Activated B cell treated with CpG ODN at 0.5 μM for 24 hours (primary cell): Measurements from ENCODE around the gene OAS1. TPM values are rescaled to one million over a fixed set of nuclear protein-coding genes. Genes with fewer than 3 reads are reported as not detected.

Experiments
- ATAC-seq: fragments of 200-7000 bp; cut with Tn5 transposase; one replicate; pipeline ENCODE4 v1.10.0; 2021; ENCODE audit warnings: low read depth, mild to moderate bottlenecking, moderate library complexity
- CTCF ChIA-PET: fragments of 350-600 bp; sonication (Branson Sonifier 250); formaldehyde crosslinking; loops from one replicate; lab custom pipeline; 2021; ENCODE audit warnings: antibody characterized with exemption; lab: Charles Lee
- POLR2A ChIA-PET: fragments of 350-600 bp; sonication (Branson Sonifier 250); formaldehyde crosslinking; loops from one replicate; lab custom pipeline; 2021; ENCODE audit warnings: antibody characterized with exemption; lab: Charles Lee
- DNase-seq: peaks from one replicate; pipeline ENCODE4 v3.0.0; 2022
- H3K27ac Mint-ChIP-seq: one replicate; pipeline ENCODE4 v1.8.0; 2020; ENCODE audit warnings: mixed read lengths
- H3K27me3 Mint-ChIP-seq: one replicate; pipeline ENCODE4 v1.8.0; 2021; ENCODE audit warnings: mixed read lengths
- H3K36me3 Mint-ChIP-seq: one replicate; pipeline ENCODE4 v1.8.0; 2021; ENCODE audit warnings: low read depth, mixed read lengths
- H3K4me1 Mint-ChIP-seq: one replicate; pipeline ENCODE4 v1.8.0; 2021; ENCODE audit warnings: mixed read lengths
- H3K4me3 Mint-ChIP-seq: one replicate; pipeline ENCODE4 v1.8.0; 2020; ENCODE audit warnings: mild to moderate bottlenecking, mixed read lengths
- H3K9me3 Mint-ChIP-seq: one replicate; pipeline ENCODE4 v1.8.0; 2020; ENCODE audit warnings: mixed read lengths
- intact Hi-C: fragments of 100-400 bp; cut with micrococcal nuclease; formaldehyde crosslinking; loops from one replicate; pipeline ENCODE4 v1.15.1; 2024
- total RNA-seq: library from RNA; stranded (reverse); gene quantifications from 2 replicates; pipeline ENCODE4 v1.2.3, GENCODE V29; 2022
- TF ChIP-seq, protein P1 (sequence below): fragments of 200-600 bp; IDR thresholded peaks from one replicate; pipeline ENCODE4 v1.8.0; 2022; ENCODE audit warnings: antibody characterized with exemption, mild to moderate bottlenecking

Gene OAS1
- total RNA-seq, 1 donor from 2014 or later: 30.6 TPM

DNA sequence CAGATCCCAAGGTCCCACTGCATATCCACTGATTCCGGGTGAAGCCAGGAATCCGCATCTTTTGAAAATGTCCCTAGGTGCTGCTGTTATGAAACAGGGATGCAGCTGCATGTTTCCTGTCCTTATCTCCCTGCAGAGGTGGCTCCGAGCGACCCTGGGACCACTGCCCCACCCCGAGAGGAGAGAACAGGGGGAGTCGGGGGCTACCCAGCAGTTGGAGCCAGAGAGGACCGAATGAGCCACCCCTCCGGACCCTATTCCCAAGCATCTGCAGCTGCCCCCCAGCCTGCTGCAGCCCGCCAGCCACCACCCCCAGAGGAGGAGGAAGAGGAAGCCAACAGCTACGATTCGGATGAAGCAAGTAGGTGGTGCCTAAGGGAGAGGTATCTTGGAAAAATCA, 30.3 kb upstream of the OAS1 start:
- POLR2A ChIA-PET: no interaction called here
- ATAC-seq (no peak), DNase-seq (no peak)
- Mint-ChIP-seq H3K27ac (no peak overlapping the region), H3K4me1 (no peaks in the 10 kb centered on the region), H3K9me3 (no peaks in the 10 kb centered on the region), H3K4me3 (no peak overlapping the region), H3K36me3 (no peaks in the 10 kb centered on the region), H3K27me3 (peaks cover 35% of the 10 kb centered on the region)
- CTCF ChIA-PET: no interaction called here
- intact Hi-C loops: no loop called here
- TF ChIP-seq, protein P1, sequence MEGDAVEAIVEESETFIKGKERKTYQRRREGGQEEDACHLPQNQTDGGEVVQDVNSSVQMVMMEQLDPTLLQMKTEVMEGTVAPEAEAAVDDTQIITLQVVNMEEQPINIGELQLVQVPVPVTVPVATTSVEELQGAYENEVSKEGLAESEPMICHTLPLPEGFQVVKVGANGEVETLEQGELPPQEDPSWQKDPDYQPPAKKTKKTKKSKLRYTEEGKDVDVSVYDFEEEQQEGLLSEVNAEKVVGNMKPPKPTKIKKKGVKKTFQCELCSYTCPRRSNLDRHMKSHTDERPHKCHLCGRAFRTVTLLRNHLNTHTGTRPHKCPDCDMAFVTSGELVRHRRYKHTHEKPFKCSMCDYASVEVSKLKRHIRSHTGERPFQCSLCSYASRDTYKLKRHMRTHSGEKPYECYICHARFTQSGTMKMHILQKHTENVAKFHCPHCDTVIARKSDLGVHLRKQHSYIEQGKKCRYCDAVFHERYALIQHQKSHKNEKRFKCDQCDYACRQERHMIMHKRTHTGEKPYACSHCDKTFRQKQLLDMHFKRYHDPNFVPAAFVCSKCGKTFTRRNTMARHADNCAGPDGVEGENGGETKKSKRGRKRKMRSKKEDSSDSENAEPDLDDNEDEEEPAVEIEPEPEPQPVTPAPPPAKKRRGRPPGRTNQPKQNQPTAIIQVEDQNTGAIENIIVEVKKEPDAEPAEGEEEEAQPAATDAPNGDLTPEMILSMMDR: no peak

DNA sequence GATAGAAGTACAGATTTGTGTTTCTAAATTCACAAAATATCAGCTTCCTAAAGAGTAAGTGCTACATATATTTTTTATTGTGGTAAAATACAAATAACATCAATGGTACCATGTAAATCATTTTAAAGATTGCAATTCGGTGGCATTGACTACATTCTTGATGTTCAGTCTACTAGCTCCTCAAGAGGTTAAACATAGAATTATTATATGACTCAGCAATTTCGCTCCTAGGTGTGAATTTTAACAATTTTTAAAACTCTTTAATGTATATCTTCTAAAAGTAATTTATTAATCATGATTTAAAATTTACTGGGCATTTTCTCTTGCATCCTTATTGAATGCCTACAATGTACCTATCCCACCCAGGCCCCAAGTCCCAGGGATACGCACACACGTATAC, 29.8 kb upstream of the OAS1 start:
- Mint-ChIP-seq H3K27ac (no peak overlapping the region), H3K4me3 (no peak overlapping the region), H3K4me1 (no peaks in the 10 kb centered on the region), H3K9me3 (no peaks in the 10 kb centered on the region), H3K27me3 (peaks cover 35% of the 10 kb centered on the region), H3K36me3 (no peaks in the 10 kb centered on the region)
- ATAC-seq (no peak), DNase-seq (no peak)
- POLR2A ChIA-PET: no interaction called here
- TF ChIP-seq, protein P1: no peak
- intact Hi-C loops: no loop called here
- CTCF ChIA-PET: no interaction called here

DNA sequence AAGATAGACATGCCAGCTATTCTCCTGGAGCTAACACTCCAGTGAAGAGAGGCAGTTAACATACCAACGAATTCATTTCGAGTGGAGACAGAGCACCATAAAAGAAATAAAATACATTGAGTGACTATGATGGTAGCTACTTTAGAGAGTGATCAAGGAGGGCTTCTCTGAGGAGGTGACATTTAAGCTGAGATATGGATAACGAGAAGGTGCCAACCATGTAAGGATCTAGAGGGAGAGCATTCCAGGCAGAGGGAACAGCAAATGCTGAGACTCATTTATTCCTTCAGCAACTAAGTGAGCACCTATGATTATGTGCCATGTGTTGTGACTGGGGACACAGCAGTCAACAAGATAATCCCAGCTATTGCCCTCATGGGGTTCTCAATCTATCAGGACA, 28.3 kb upstream of the OAS1 start:
- no peak overlapping the region for H3K27ac Mint-ChIP-seq
- H3K4me3 Mint-ChIP-seq: no peak overlapping the region
- peaks cover 35% of the 10 kb centered on the region for H3K27me3 Mint-ChIP-seq
- DNase-seq (no peak), ATAC-seq (no peak)
- no peaks in the 10 kb centered on the region for H3K9me3 Mint-ChIP-seq
- no peaks in the 10 kb centered on the region for H3K36me3 Mint-ChIP-seq
- TF ChIP-seq, protein P1: no peak
- CTCF ChIA-PET: no interaction called here
- POLR2A ChIA-PET: interaction anchor here (0.6 kb wide), 1 partner anchor 22 kb away, joined by 3 read pairs; no protein-coding TSS in a partner anchor
- no peaks in the 10 kb centered on the region for H3K4me1 Mint-ChIP-seq
- intact Hi-C loops: no loop called here

DNA sequence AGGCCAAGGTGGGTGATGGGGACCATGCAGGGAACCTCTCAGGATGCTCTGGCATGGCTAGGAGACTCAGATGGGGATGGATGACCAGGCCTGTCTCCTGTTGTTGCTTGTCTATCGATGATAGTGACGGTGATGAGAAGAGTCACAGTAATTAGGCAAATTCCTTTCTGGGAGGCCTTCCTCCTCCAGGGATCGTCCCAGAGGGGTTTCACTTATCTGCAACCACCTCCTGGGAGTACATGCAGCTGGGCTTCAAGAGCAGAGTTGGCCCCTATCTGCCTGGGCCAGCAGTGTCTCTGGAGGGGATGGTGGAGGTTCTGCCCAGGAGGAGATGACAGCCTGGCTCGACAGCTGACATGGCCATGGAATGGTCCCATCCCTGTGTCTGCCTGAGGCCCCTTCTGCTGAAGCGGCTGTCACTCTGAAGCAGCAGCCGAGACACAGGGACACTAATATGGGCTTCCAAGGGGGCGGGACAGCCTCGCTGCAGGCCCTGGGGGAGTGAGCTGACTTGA, 27.5 kb upstream of the OAS1 start:
- Mint-ChIP-seq H3K4me3 (no peak overlapping the region), H3K27ac (no peak overlapping the region), H3K9me3 (no peaks in the 10 kb centered on the region), H3K4me1 (no peaks in the 10 kb centered on the region), H3K27me3 (peaks cover 35% of the 10 kb centered on the region), H3K36me3 (no peaks in the 10 kb centered on the region)
- TF ChIP-seq, protein P1: no peak
- POLR2A ChIA-PET: no interaction called here
- intact Hi-C loops: no loop called here
- DNase-seq (no peak), ATAC-seq (no peak)
- CTCF ChIA-PET: no interaction called here

DNA sequence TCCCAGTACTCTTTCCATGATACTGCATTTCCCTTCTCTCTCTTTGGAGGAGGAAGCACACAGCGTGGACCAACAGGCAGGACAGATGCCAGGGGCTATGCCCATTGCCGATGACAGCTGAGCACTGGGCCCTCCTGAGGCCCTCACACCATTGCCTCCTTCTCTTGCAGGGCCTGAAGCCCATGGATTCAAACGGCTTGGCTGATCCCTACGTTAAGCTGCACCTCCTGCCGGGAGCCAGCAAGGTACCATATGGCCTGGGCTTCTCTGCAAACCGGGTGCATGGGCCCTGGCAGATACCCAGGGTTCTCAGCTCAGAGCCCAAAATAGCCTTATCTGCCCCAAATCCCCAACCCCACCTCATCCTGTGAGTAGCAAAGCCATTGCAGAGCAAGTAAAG, 25.2 kb upstream of the OAS1 start:
- Mint-ChIP-seq H3K4me1 (no peaks in the 10 kb centered on the region), H3K36me3 (no peaks in the 10 kb centered on the region), H3K9me3 (peaks cover 5% of the 10 kb centered on the region), H3K4me3 (no peak overlapping the region), H3K27me3 (peaks cover 26% of the 10 kb centered on the region), H3K27ac (no peak overlapping the region)
- TF ChIP-seq, protein P1: no peak
- no peak for ATAC-seq
- intact Hi-C loops: no loop called here
- ChIA-PET POLR2A (no interaction called here), CTCF (no interaction called here)
- no peak for DNase-seq
